MCF 10A (cell line): Measurements from ENCODE around the gene GABRB1. TPM values are rescaled to one million over a fixed set of nuclear protein-coding genes. Genes with fewer than 3 reads are reported as not detected.

ENCODE experiments used
- BruUV-seq: library from RNA; stranded (reverse); fragments of 400-500 nt; replicated peaks from 2 replicates; lab custom pipeline; 2021; lab: Mats Ljungman, UMichigan
- CTCF ChIA-PET: fragments of 300-600 bp; sonication (Branson Sonifier 250); formaldehyde crosslinking; extraction: SDS; loops from one replicate; lab custom pipeline; 2021; ENCODE audit warnings: antibody characterized with exemption, inconsistent platforms; lab: Yijun Ruan, JAX
- POLR2A ChIA-PET: fragments of 300-600, 350-650 bp; sonication (Branson Sonifier 250); formaldehyde crosslinking; extraction: SDS; loops from one replicate; lab custom pipeline; 2020; ENCODE audit warnings: antibody characterized with exemption, inconsistent platforms; lab: Yijun Ruan, JAX
- DNase-seq: peaks from one replicate; pipeline ENCODE4 v3.0.0-alpha.2; 2018; ENCODE audit not compliant: unreplicated experiment
- H3K27ac Mint-ChIP-seq: one replicate; pipeline ENCODE4 v1.8.0; 2022; ENCODE audit warnings: mild to moderate bottlenecking, low read depth, mixed read lengths; ENCODE audit not compliant: unreplicated experiment
- H3K27me3 Mint-ChIP-seq: one replicate; pipeline ENCODE4 v1.8.0; 2022; ENCODE audit warnings: mixed read lengths; ENCODE audit not compliant: insufficient read depth, unreplicated experiment
- H3K36me3 Mint-ChIP-seq: one replicate; pipeline ENCODE4 v1.8.0; 2022; ENCODE audit warnings: mild to moderate bottlenecking, moderate library complexity, mixed read lengths; ENCODE audit not compliant: insufficient read depth, unreplicated experiment
- H3K4me1 Mint-ChIP-seq: one replicate; pipeline ENCODE4 v1.8.0; 2022; ENCODE audit warnings: mixed read lengths; ENCODE audit not compliant: insufficient read depth, unreplicated experiment
- H3K4me3 Mint-ChIP-seq: one replicate; pipeline ENCODE4 v1.8.0; 2022; ENCODE audit warnings: mild to moderate bottlenecking, moderate library complexity, mixed read lengths; ENCODE audit not compliant: unreplicated experiment
- H3K9me3 Mint-ChIP-seq: one replicate; pipeline ENCODE4 v1.8.0; 2022; ENCODE audit warnings: mixed read lengths; ENCODE audit not compliant: unreplicated experiment
- intact Hi-C: fragments of 100-400 bp; cut with micrococcal nuclease; formaldehyde crosslinking; loops from 2 replicates; pipeline ENCODE4 v1.14.1; 2022
- total RNA-seq: library from RNA; stranded (reverse); gene quantifications from 2 replicates; pipeline ENCODE4 v1.2.3, GENCODE V29; 2022
- TF ChIP-seq, protein P1 (sequence below): fragments of 200-600 bp; IDR thresholded peaks from one replicate; pipeline ENCODE4 v1.8.0; 2022; ENCODE audit warnings: antibody characterized with exemption, mild to moderate bottlenecking; ENCODE audit not compliant: unreplicated experiment

GABRB1 gene
- total RNA-seq, 1 experiment from 2014 or later = not detected

- intact Hi-C loops = no loop called here
- TF ChIP-seq, protein P1, sequence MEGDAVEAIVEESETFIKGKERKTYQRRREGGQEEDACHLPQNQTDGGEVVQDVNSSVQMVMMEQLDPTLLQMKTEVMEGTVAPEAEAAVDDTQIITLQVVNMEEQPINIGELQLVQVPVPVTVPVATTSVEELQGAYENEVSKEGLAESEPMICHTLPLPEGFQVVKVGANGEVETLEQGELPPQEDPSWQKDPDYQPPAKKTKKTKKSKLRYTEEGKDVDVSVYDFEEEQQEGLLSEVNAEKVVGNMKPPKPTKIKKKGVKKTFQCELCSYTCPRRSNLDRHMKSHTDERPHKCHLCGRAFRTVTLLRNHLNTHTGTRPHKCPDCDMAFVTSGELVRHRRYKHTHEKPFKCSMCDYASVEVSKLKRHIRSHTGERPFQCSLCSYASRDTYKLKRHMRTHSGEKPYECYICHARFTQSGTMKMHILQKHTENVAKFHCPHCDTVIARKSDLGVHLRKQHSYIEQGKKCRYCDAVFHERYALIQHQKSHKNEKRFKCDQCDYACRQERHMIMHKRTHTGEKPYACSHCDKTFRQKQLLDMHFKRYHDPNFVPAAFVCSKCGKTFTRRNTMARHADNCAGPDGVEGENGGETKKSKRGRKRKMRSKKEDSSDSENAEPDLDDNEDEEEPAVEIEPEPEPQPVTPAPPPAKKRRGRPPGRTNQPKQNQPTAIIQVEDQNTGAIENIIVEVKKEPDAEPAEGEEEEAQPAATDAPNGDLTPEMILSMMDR = no peak
- ChIA-PET CTCF (interaction anchor here (0.6 kb wide), 2 partner anchors 65 to 72 kb away, joined by 3 read pairs; no protein-coding TSS in a partner anchor), POLR2A (interaction anchor here (4.8 kb wide), 1 partner anchor 18 kb away, joined by 50 read pairs; the partner anchor contains the start of gene ATP10D)
- DNase-seq = no peak
- Mint-ChIP-seq H3K27me3 (no peaks in the 10 kb centered on the region), H3K4me1 (peaks cover 13% of the 10 kb centered on the region), H3K4me3 (no peak overlapping the region), H3K9me3 (no peaks in the 10 kb centered on the region), H3K36me3 (no peaks in the 10 kb centered on the region), H3K27ac (no peak overlapping the region)
- BruUV-seq = no TSS peak
These were observed 434.9 kb downstream of the GABRB1 start for GRCh38 chr4:47466056-47466785.

GRCh38 chr4:47468706-47469365 is 437.5 kb downstream of the GABRB1 start:
- POLR2A ChIA-PET = interaction anchor here (1.2 kb wide), 1 partner anchor 15 kb away, joined by 3 read pairs; no protein-coding TSS in a partner anchor
- H3K9me3 Mint-ChIP-seq = no peaks in the 10 kb centered on the region

DNA sequence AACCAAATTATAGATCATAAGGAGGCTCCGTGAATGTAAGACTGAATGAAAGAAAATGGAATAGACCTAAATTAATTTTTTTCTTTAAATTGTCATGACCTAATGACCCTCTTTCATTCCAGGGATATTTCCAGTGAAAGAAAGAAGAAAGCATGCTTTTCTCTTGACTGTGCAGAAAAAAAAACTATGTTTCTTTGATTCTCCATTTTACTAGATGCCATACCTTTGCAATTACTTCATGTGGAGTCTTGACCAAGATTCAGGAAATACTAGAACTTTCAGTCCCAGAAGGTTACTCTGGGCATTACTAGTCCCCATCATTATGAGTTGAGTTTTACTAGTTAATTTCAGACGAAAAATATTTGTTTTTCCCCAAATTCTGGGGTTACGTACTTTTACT is 438.6 kb downstream of the GABRB1 start:
- POLR2A ChIA-PET = no interaction called here
- BruUV-seq = no TSS peak
- TF ChIP-seq, protein P1 = no peak
- intact Hi-C loops = no loop called here
- Mint-ChIP-seq H3K4me1 (no peaks in the 10 kb centered on the region), H3K27me3 (no peaks in the 10 kb centered on the region), H3K9me3 (no peaks in the 10 kb centered on the region), H3K27ac (no peak overlapping the region), H3K4me3 (no peak overlapping the region), H3K36me3 (no peaks in the 10 kb centered on the region)
- no peak for DNase-seq
- CTCF ChIA-PET = interaction anchor here (1.5 kb wide), 1 partner anchor 12 kb away, joined by 6 read pairs; no protein-coding TSS in a partner anchor

More at GRCh38 chr4:47468706-47469365, 437.5 kb downstream of the GABRB1 start:
- intact Hi-C loops = no loop called here
- Mint-ChIP-seq H3K4me1 (no peaks in the 10 kb centered on the region), H3K27me3 (no peaks in the 10 kb centered on the region), H3K4me3 (no peak overlapping the region), H3K36me3 (no peaks in the 10 kb centered on the region), H3K27ac (no peak overlapping the region)
- TF ChIP-seq, protein P1 = no peak
- CTCF ChIA-PET = interaction anchor here (1.1 kb wide), 1 partner anchor 103 kb away, joined by 3 read pairs; no protein-coding TSS in a partner anchor
- DNase-seq = no peak
- no TSS peak for BruUV-seq

GRCh38 chr4:47471064-47471463 is 439.7 kb downstream of the GABRB1 start:
- no peak for DNase-seq
- no peaks in the 10 kb centered on the region for H3K27me3 Mint-ChIP-seq
- intact Hi-C loops = no loop called here
- H3K4me1 Mint-ChIP-seq = no peaks in the 10 kb centered on the region
- H3K36me3 Mint-ChIP-seq = no peaks in the 10 kb centered on the region
- BruUV-seq = no TSS peak
- ChIA-PET POLR2A (interaction anchor here (1.7 kb wide), 1 partner anchor 9 kb away, joined by 6 read pairs; no protein-coding TSS in a partner anchor), CTCF (interaction anchor here (0.6 to 1.5 kb wide), 3 partner anchors 9 to 686 kb away, joined by 3 to 6 read pairs (median 4); no protein-coding TSS in a partner anchor)
- H3K9me3 Mint-ChIP-seq = no peaks in the 10 kb centered on the region
- no peak overlapping the region for H3K4me3 Mint-ChIP-seq
- no peak overlapping the region for H3K27ac Mint-ChIP-seq
- TF ChIP-seq, protein P1 = no peak
